ENCODE results near the gene APCDD1L.
A peak's percentile ranks its signal among the peaks of the same experiment; 100 is the strongest.

APCDD1L gene

GRCh38 chr20:58515233-58516212 lies at the start of gene APCDD1L:
TSS of gene APCDD1L (minus strand) at chr20:58515399. CDS start at chr20:58514707, 692 bp downstream.
- DNase-seq (ENCODE audit: low read depth, low spot score), result peak; percentile 52

- DNase-seq (ENCODE audit: low read depth, low spot score), result no peak
Measured at GRCh38 chr20:58559368-58559729, 44.1 kb upstream of the APCDD1L start.

- no peak for DNase-seq (ENCODE audit: low read depth, low spot score)
Measured at GRCh38 chr20:58558486-58559367, 43.5 kb upstream of the APCDD1L start.

GRCh38 chr20:58557733-58558342 lies 42.6 kb upstream of the APCDD1L start:
- DNase-seq (ENCODE audit: low read depth, low spot score), result no peak

GRCh38 chr20:58556961-58557360 lies 41.8 kb upstream of the APCDD1L start:
- DNase-seq (ENCODE audit: low read depth, low spot score), result no peak

GRCh38 chr20:58555078-58555765 lies 40.0 kb upstream of the APCDD1L start:
- no peak for DNase-seq (ENCODE audit: low read depth, low spot score)

- DNase-seq (ENCODE audit: low read depth, low spot score), result no peak
Measured at GRCh38 chr20:58554541-58554940, 39.3 kb upstream of the APCDD1L start.

GRCh38 chr20:58553841-58554240 lies 38.6 kb upstream of the APCDD1L start:
- peak; percentile 28 for DNase-seq (ENCODE audit: low read depth, low spot score)

- DNase-seq (ENCODE audit: low read depth, low spot score), result no peak
Measured at GRCh38 chr20:58553166-58553696, 38.0 kb upstream of the APCDD1L start.

GRCh38 chr20:58552366-58552934 lies 37.3 kb upstream of the APCDD1L start:
- DNase-seq (ENCODE audit: low read depth, low spot score), result no peak

- no peak for DNase-seq (ENCODE audit: low read depth, low spot score)
Measured at GRCh38 chr20:58551631-58552030, 36.4 kb upstream of the APCDD1L start.

GRCh38 chr20:58550275-58551059 lies 35.3 kb upstream of the APCDD1L start:
- DNase-seq (ENCODE audit: low read depth, low spot score), result no peak

GRCh38 chr20:58549231-58550209 lies 34.3 kb upstream of the APCDD1L start:
- no peak for DNase-seq (ENCODE audit: low read depth, low spot score)

- DNase-seq (ENCODE audit: low read depth, low spot score), result no peak
Measured at GRCh38 chr20:58547623-58548475, 32.6 kb upstream of the APCDD1L start.

- DNase-seq (ENCODE audit: low read depth, low spot score), result no peak
Measured at GRCh38 chr20:58546756-58547622, 31.8 kb upstream of the APCDD1L start.

- DNase-seq (ENCODE audit: low read depth, low spot score), result no peak
Measured at GRCh38 chr20:58546416-58546711, 31.2 kb upstream of the APCDD1L start.
